Measurements from ENCODE around the gene HAUS2. TPM values are rescaled to one million over a fixed set of nuclear protein-coding genes. Genes with fewer than 3 reads are reported as not detected.

HAUS2 gene
- total RNA-seq, 4 donors from 2014 or later, result 16.9 to 33.2 (median 19.2) TPM

DNA sequence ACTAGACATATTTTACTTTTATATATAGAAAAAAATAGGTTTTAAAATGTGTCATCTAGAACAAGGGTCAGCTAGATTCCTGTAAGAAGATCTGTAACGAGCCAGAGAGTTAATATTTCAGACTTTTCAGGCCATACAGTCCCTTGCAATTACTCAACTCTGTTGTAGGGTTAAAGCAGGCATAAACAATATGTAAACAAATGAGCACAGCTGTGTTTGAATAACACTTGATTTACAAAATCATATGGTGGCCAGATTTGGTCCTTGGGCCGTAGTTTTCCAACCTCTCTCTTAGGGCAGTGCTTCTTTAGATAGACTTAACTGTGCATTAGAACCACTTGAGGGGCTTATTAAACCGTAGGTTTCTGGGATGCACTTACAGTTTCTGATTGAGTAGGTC is 19.7 kb upstream of the HAUS2 start:
- Histone ChIP-seq H3K9me3 (no peaks in the 10 kb centered on the region), H3K4me1 (no peaks in the 10 kb centered on the region), H3K27me3 (no peaks in the 10 kb centered on the region), H3K4me3 (no peak overlapping the region), H3K36me3 (peaks cover 68% of the 10 kb centered on the region), H3K27ac (no peak overlapping the region)
- no peak for TF ChIP-seq EP300 (IDR thresholded peaks at IDR 0.05)
- no peak for TF ChIP-seq POLR2A (IDR thresholded peaks at IDR 0.05)
- WGBS, result 84% methylated on average over 3 of the region's 3 CpGs
- DNase-seq (ENCODE audit: low spot score in 2 of 2), result no peak

GRCh38 chr15:42533246-42533645 is 15.4 kb upstream of the HAUS2 start:
- no peaks in the 10 kb centered on the region for H3K4me1 ChIP-seq
- H3K36me3 ChIP-seq, result peaks cover 63% of the 10 kb centered on the region
- DNase-seq (ENCODE audit: low spot score in 2 of 2), result no peak
- H3K27ac ChIP-seq, result no peak overlapping the region
- TF ChIP-seq CTCF (IDR thresholded peaks at IDR 0.05) (no peak), POLR2AphosphoS5 (IDR thresholded peaks at IDR 0.05) (no peak), EP300 (IDR thresholded peaks at IDR 0.05) (no peak), POLR2A (IDR thresholded peaks at IDR 0.05) (no peak)
- WGBS, result 86% methylated on average over 1 of the region's 1 CpG
- no peaks in the 10 kb centered on the region for H3K27me3 ChIP-seq
- H3K4me3 ChIP-seq, result no peak overlapping the region
- no peaks in the 10 kb centered on the region for H3K9me3 ChIP-seq

DNA sequence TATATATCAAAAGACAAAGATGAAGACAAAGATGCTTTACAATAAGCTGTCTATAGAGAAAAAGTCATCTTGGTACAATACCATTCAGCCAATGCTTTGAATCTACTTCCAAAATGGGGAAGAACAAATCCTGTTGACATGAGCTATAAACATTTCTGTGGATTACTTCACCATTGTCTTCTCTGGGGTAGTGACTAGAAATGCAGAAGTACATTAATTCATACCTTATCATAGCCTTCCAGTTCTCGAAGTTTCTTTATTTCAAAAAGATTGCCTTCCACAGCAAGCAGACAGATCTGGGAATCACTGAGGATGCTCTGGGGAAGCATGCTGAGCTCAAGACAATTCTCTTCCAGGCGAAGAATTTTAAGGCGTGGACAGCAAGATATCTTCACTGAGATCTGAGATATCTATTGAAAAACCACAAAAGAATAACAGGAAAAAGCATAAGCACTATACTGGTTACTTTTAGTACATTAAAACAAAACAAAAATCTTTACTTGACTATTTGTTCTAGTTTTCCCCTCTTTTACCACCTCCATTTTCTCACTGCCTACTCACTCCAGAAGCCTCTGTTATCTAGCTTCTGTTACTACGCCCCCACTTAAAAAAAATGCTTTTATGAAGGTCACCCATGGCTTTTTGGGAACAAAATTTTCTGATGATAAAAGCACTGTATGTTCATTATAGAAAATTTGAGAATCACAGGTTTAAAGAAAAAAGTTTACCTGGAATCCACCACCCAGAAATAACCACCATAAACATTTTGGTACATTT is 3.6 kb upstream of the HAUS2 start:
- TF ChIP-seq EP300 (IDR thresholded peaks at IDR 0.05) (no peak), CTCF (IDR thresholded peaks at IDR 0.05) (no peak), POLR2AphosphoS5 (IDR thresholded peaks at IDR 0.05) (no peak), POLR2A (IDR thresholded peaks at IDR 0.05) (no peak)
- H3K4me1 ChIP-seq, result peaks cover 36% of the 10 kb centered on the region
- 82% methylated on average over 4 of the region's 4 CpGs for WGBS
- no peak for DNase-seq (ENCODE audit: low spot score in 2 of 2)
- H3K9me3 ChIP-seq, result no peaks in the 10 kb centered on the region
- no peak overlapping the region for H3K27ac ChIP-seq
- H3K27me3 ChIP-seq, result no peaks in the 10 kb centered on the region
- H3K36me3 ChIP-seq, result peaks cover 32% of the 10 kb centered on the region
- no peak overlapping the region for H3K4me3 ChIP-seq

DNA sequence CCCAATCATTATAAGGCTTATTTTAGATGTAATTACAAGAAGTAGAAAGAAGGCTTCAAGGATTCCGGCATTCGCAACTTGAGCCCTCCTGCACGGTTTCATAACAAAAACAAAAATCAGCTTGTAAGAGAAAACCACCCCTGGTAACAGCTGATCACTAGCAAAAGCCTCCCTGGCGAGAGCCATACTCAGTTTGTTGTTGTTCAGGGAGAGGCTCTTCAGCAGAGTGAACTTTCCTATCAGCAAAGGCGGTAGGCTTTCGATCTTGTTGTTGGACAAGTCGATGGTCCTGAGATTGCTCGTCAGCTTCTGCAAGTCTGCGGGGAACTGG is 755 bp upstream of the HAUS2 start:
- no peaks in the 10 kb centered on the region for H3K9me3 ChIP-seq
- no peaks in the 10 kb centered on the region for H3K27me3 ChIP-seq
- TF ChIP-seq POLR2A (IDR thresholded peaks at IDR 0.05), result no peak
- TF ChIP-seq EP300 (IDR thresholded peaks at IDR 0.05), result no peak
- no peak for TF ChIP-seq CTCF (IDR thresholded peaks at IDR 0.05)
- no peak for TF ChIP-seq POLR2AphosphoS5 (IDR thresholded peaks at IDR 0.05)
- H3K27ac ChIP-seq, result peak overlapping the region; percentile 89
- WGBS, result 1% methylated on average over 9 of the region's 9 CpGs
- H3K4me1 ChIP-seq, result peaks cover 42% of the 10 kb centered on the region
- peaks cover 23% of the 10 kb centered on the region for H3K36me3 ChIP-seq
- DNase-seq (ENCODE audit: low spot score in 2 of 2), result no peak
- peak overlapping the region; percentile 80 for H3K4me3 ChIP-seq

- H3K4me3 ChIP-seq, result peak overlapping the region; percentile 80
- peaks cover 12% of the 10 kb centered on the region for H3K36me3 ChIP-seq
- 2% methylated on average over 15 of the region's 15 CpGs for WGBS
- no peak for TF ChIP-seq POLR2AphosphoS5 (IDR thresholded peaks at IDR 0.05)
- no peak for TF ChIP-seq EP300 (IDR thresholded peaks at IDR 0.05)
- no peak for TF ChIP-seq POLR2A (IDR thresholded peaks at IDR 0.05)
- no peak for TF ChIP-seq CTCF (IDR thresholded peaks at IDR 0.05)
- H3K4me1 ChIP-seq, result peaks cover 42% of the 10 kb centered on the region
- no peaks in the 10 kb centered on the region for H3K9me3 ChIP-seq
- no peaks in the 10 kb centered on the region for H3K27me3 ChIP-seq
- DNase-seq (ENCODE audit: low spot score in 2 of 2), result no peak
- peak overlapping the region; percentile 89 for H3K27ac ChIP-seq
Measured at GRCh38 chr15:42549032-42549491, 424 bp downstream of the HAUS2 start.

All from suprapubic skin (tissue), 4 donors.